ENCODE measurements around the gene BBS2. TPM values are rescaled to one million over a fixed set of nuclear protein-coding genes. Genes with fewer than 3 reads are reported as not detected.
"Not testable (repeated sequence)": the region's sequence is repeated elsewhere in the genome, so short reads cannot be mapped to it uniquely, and the experiment has no call there.

BBS2 gene
- polyA plus RNA-seq, 1 donor: 47.5 TPM

DNA sequence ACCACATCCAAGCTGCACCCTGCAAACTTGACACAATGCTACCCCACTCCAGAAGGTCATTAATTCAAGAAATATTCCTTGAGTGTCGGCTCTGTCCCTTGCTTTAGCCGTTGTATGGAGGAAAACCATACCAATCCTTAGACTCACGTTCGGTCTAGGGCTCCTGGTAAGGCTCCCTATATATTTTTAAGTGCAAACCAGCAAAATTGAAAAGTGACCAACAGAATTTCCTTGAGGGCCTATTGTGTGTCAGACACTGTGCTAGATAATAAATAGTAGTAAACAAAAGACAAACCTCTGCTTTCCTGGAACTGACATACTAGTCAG is 390 bp upstream of the BBS2 start:
- no peak for DNase-seq (ENCODE audit: low read depth)

GRCh38 chr16:56518425-56518824 is 1.4 kb downstream of the BBS2 start:
- no peak for DNase-seq (ENCODE audit: low read depth)

DNA sequence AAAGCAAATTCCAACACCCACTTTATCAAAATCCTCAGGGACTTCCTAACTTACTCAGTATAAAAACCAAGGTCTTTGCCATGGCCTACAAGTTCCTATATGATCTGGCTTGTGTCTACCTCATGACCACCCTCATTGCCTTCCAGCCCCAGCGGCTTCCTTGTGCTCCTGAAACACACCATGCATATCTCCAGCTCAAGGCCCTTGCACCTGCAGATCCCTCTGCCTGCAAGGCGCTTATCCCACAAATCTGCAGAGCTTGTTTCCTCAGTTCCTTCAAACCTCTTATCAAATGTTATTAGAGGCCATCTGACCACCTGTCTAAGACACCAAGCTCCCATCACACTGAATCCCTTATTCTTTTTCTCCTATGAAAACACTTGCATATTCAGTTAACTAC is 2.6 kb downstream of the BBS2 start:
- no peak for DNase-seq (ENCODE audit: low read depth)

- DNase-seq (ENCODE audit: low read depth): no peak
Observed at GRCh38 chr16:56515665-56516064, 4.2 kb downstream of the BBS2 start.

GRCh38 chr16:56514845-56515244 is 5.0 kb downstream of the BBS2 start:
- no peak for DNase-seq (ENCODE audit: low read depth)

- DNase-seq (ENCODE audit: low read depth): no peak
Observed at GRCh38 chr16:56513972-56514371, 5.9 kb downstream of the BBS2 start.

DNA sequence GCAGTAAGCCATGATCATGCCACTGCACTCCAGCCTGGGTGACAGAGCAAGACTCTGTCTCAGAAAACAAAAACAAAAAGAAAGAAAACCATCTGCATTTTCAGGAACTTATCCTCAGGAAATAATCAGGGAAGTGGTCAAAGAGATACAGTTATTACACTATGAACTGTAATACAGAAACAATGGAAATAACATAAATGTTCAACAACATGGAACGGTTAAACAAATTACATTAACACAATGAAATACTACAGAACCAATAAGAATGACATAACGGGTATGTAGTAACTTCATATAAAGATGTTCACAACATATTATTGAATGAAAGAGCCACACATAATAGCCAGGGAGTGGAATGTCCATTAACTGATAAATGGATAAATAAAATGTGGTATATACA is 6.7 kb downstream of the BBS2 start:
- DNase-seq (ENCODE audit: low read depth): no peak

DNA sequence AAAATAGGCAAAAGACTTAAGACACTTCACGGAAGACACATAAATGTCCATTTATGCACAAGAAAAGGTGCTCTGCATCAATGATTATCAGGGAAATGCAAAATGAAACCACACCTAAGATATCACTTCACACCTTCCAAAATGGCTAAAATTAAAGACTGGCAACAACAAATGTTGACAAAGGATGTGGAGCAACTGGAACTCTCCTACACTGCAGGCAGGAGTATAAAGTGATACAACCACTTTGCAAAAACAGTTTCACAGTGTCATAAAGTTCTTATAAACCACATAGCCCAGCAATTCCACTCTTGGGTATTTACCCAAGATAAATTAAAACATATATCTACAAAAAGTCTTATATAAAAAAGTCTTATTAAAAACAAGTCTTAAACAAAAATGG is 7.8 kb downstream of the BBS2 start:
- no peak for DNase-seq (ENCODE audit: low read depth)

DNA sequence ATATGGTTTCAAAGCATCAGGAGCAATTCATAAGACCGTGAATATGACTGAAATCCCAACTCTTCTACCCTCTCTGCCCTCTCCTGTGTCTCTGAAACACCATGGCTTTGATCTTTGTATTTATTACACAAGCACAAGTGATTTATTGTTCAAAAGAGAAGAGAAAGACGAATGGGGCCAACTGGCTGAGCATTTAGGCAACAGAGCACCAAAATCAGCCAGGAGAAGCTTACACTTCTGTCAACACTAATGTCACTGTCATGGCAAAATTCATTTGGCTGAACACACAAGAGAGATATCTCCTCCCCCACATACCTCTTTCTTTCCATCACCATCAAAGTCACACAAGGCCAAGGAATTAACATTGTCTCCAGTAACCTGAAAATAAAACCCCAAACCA is 9.3 kb downstream of the BBS2 start:
- no peak for DNase-seq (ENCODE audit: low read depth)

DNA sequence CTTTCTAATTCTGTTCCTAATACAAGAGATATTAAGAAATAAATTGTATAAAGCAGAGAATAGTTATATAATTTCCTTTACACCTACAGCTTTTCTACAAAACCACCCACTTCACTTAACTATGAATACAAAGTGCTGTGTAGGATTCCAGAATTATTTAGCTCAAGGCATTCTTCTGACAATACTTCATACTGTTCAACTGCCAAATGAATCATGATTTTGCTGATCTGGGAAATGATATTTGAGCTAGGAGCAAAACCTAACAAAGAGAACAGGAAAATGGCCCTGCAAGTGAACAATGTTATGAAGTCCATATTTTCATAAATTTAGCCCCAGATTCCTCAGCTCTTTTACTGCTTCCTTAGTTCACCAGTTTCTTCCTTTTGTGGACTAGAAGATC is 12.9 kb downstream of the BBS2 start:
- DNase-seq (ENCODE audit: low read depth): no peak

DNA sequence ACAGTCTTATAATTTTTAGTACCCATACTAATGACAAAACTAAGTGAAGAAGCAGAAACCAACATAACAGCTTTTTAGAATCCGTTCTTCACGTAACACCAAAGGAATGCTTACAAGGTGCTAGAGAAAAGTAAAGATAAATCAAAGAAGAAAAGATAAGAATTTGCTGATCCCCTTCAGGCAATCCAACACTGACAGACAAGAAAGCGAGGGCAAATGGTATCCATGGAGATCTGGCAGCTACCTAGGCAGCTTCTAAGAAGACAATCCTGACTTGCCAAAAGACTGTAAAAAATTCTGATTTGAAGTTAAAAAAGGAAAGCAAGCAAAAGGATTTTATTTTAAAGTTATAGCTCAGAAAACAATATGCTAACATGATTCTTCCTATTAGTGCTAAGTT is 14.6 kb downstream of the BBS2 start:
- no peak for DNase-seq (ENCODE audit: low read depth)

DNA sequence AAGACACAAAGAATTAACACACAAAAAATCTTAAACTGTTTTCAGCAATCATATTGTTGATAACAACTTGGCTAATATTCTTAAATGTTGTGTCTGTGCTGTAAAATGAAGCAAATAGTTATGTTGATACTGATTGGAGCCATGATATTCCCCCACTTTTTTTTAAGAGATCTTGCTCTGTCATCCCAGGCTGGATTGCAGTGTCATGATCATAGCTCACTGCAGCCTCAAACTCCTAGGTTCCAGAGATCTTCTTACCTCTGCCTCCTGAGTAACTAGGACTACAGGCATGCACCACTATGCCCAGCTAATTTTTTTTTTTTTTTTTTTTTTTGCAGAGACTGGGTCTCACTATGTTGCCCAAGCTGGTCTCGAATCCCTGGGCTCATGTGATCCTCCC is 26.0 kb downstream of the BBS2 start:
- DNase-seq (ENCODE audit: low read depth): no peak

GRCh38 chr16:56493126-56493525 is 26.7 kb downstream of the BBS2 start:
- DNase-seq (ENCODE audit: low read depth): no peak

DNA sequence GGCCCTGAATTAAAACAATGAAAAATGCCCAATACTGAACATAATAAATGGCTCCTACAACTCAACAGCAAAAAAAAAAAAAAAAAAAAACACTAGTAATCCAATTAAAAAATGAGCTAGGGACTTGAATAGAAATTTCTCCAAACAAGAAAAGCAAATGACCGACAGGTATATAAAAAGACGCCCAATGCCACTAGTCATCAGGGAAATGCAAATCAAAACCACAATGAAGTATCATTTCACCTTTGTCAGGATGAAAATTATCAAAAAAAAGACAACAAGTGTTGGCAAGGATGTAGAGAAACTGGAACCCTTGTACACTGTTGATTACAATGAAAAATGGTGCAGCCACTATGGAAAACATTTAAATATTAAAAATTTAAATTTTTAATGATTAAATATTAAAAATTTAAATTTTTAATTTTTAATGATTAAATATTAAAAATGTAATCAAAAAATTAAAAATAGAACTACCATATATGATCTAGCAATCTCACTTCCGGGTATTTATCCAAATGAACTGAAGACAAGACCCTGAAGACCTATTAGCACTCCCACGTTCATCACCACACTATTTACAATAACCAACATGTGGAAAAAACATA is 28.1 kb downstream of the BBS2 start:
- DNase-seq (ENCODE audit: low read depth): no peak

DNA sequence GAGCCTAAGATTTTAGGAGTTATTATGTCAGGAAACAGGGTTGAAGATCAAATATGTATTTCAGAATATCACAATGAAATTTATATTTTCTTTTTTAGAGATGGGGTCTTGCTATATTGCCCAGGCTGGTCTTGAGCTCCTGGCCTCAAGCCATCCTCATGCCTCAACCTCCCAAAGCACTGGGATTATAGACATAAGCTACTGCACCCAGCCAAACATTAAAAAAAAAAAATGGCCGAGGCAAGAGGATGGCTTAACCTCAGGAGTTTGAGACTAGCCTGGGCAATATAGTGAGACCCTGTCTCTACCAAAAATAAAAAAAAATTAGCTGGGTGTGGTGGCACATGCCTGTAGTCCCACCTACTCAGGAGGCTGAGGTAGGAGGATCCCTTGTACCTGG is 31.0 kb downstream of the BBS2 start:
- not testable (repeated sequence) for DNase-seq (ENCODE audit: low read depth)

- no peak for DNase-seq (ENCODE audit: low read depth)
Observed at GRCh38 chr16:56488035-56488434, 31.8 kb downstream of the BBS2 start.

- no peak for DNase-seq (ENCODE audit: low read depth)
Observed at GRCh38 chr16:56483394-56483793, 36.4 kb downstream of the BBS2 start.

- no peak for DNase-seq (ENCODE audit: low read depth)
Observed at GRCh38 chr16:56482683-56483236, 37.1 kb downstream of the BBS2 start.

GRCh38 chr16:56481468-56482122 is 38.2 kb downstream of the BBS2 start:
- no peak for DNase-seq (ENCODE audit: low read depth)

GRCh38 chr16:56480776-56481467 is 38.9 kb downstream of the BBS2 start:
- no peak for DNase-seq (ENCODE audit: low read depth)

GRCh38 chr16:56479469-56479868 is 40.4 kb downstream of the BBS2 start:
- no peak for DNase-seq (ENCODE audit: low read depth)

GRCh38 chr16:56478281-56479049 is 41.4 kb downstream of the BBS2 start:
- DNase-seq (ENCODE audit: low read depth): no peak

Measured in forelimb muscle (tissue), 1 donor.